Measurements from ENCODE around the gene BCL11A. TPM values are rescaled to one million over a fixed set of nuclear protein-coding genes. Genes with fewer than 3 reads are reported as not detected.

Gene BCL11A
- total RNA-seq, 1 donor from 2014 or later: 331 TPM

GRCh38 chr2:60519231-60519863 is 34.1 kb downstream of the BCL11A start:
- Mint-ChIP-seq H3K27me3 (no peaks in the 10 kb centered on the region), H3K4me1 (peaks cover 98% of the 10 kb centered on the region), H3K36me3 (ENCODE audit: low read depth) (peaks cover 87% of the 10 kb centered on the region)

GRCh38 chr2:60518567-60518966 is 34.9 kb downstream of the BCL11A start:
- H3K4me3 Mint-ChIP-seq: no peak overlapping the region
- no peaks in the 10 kb centered on the region for H3K9me3 Mint-ChIP-seq
- H3K27me3 Mint-ChIP-seq: no peaks in the 10 kb centered on the region
- peaks cover 97% of the 10 kb centered on the region for H3K4me1 Mint-ChIP-seq
- intact Hi-C loops (cut with micrococcal nuclease): loop anchor here (5.0 kb wide), 1 partner anchor 36 kb away; no protein-coding TSS in a partner anchor
- no peak for ATAC-seq (ENCODE audit: low read depth)
- H3K27ac Mint-ChIP-seq: peak overlapping the region; percentile 72
- CTCF ChIA-PET: interaction anchor here (1.4 kb wide), 1 partner anchor 168 kb away, joined by 3 read pairs; no protein-coding TSS in a partner anchor
- no peak for TF ChIP-seq CTCF (IDR thresholded peaks at IDR 0.05)
- POLR2A ChIA-PET: interaction anchor here (0.6 to 1.1 kb wide), 3 partner anchors 31 to 113 kb away, joined by 3 to 5 read pairs (median 3); no protein-coding TSS in a partner anchor
- DNase-seq: no peak
- peaks cover 82% of the 10 kb centered on the region for H3K36me3 Mint-ChIP-seq (ENCODE audit: low read depth)

More at GRCh38 chr2:60519231-60519863, 34.1 kb downstream of the BCL11A start:
- ATAC-seq (ENCODE audit: low read depth) (no peak), DNase-seq (no peak)
- intact Hi-C loops (cut with micrococcal nuclease): loop anchor here (5.0 kb wide), 1 partner anchor 37 kb away; no protein-coding TSS in a partner anchor
- no peak for TF ChIP-seq CTCF (IDR thresholded peaks at IDR 0.05)
- Mint-ChIP-seq H3K4me3 (no peak overlapping the region), H3K9me3 (no peaks in the 10 kb centered on the region), H3K27ac (peak overlapping the region; percentile 72)
- ChIA-PET POLR2A (interaction anchor here (1.1 kb wide), 1 partner anchor 80 kb away, joined by 3 read pairs; no protein-coding TSS in a partner anchor), CTCF (interaction anchor here (1.4 kb wide), 1 partner anchor 168 kb away, joined by 3 read pairs; no protein-coding TSS in a partner anchor)

GRCh38 chr2:60517446-60517845 is 36.0 kb downstream of the BCL11A start:
- Mint-ChIP-seq H3K27me3 (no peaks in the 10 kb centered on the region), H3K36me3 (ENCODE audit: low read depth) (peaks cover 81% of the 10 kb centered on the region), H3K9me3 (no peaks in the 10 kb centered on the region), H3K27ac (peak overlapping the region; percentile 91), H3K4me1 (peaks cover 97% of the 10 kb centered on the region), H3K4me3 (no peak overlapping the region)
- no peak for TF ChIP-seq CTCF (IDR thresholded peaks at IDR 0.05)
- ChIA-PET CTCF (interaction anchor here (2.3 kb wide), 1 partner anchor 78 kb away, joined by 5 read pairs; no protein-coding TSS in a partner anchor), POLR2A (interaction anchor here (0.6 to 3.8 kb wide), 5 partner anchors 10 to 138 kb away, joined by 5 to 30 read pairs (median 10); no protein-coding TSS in a partner anchor)
- DNase-seq (no peak), ATAC-seq (ENCODE audit: low read depth) (no peak)
- intact Hi-C loops (cut with micrococcal nuclease): loop anchor here (2.0 to 5.0 kb wide), 3 partner anchors 13 to 79 kb away; no protein-coding TSS in a partner anchor

GRCh38 chr2:60516826-60517225 is 36.6 kb downstream of the BCL11A start:
- ATAC-seq (ENCODE audit: low read depth) (no peak), DNase-seq (no peak)
- peak overlapping the region; percentile 68 for H3K4me3 Mint-ChIP-seq
- H3K27me3 Mint-ChIP-seq: no peaks in the 10 kb centered on the region
- CTCF ChIA-PET: interaction anchor here (2.3 kb wide), 1 partner anchor 77 kb away, joined by 5 read pairs; no protein-coding TSS in a partner anchor
- peaks cover 79% of the 10 kb centered on the region for H3K36me3 Mint-ChIP-seq (ENCODE audit: low read depth)
- intact Hi-C loops (cut with micrococcal nuclease): loop anchor here (1.0 to 5.0 kb wide), 5 partner anchors 7 to 78 kb away; no protein-coding TSS in a partner anchor
- H3K4me1 Mint-ChIP-seq: peaks cover 97% of the 10 kb centered on the region
- POLR2A ChIA-PET: interaction anchor here (0.6 to 3.8 kb wide), 15 partner anchors 10 to 628 kb away, joined by 3 to 30 read pairs (median 8); no protein-coding TSS in a partner anchor
- no peaks in the 10 kb centered on the region for H3K9me3 Mint-ChIP-seq
- no peak for TF ChIP-seq CTCF (IDR thresholded peaks at IDR 0.05)
- H3K27ac Mint-ChIP-seq: peak overlapping the region; percentile 91

GRCh38 chr2:60516383-60516811 is 37.1 kb downstream of the BCL11A start:
- Mint-ChIP-seq H3K4me3 (peak overlapping the region; percentile 68), H3K9me3 (no peaks in the 10 kb centered on the region), H3K27ac (peak overlapping the region; percentile 91), H3K4me1 (peaks cover 97% of the 10 kb centered on the region), H3K36me3 (ENCODE audit: low read depth) (peaks cover 79% of the 10 kb centered on the region), H3K27me3 (no peaks in the 10 kb centered on the region)
- ATAC-seq (ENCODE audit: low read depth) (no peak), DNase-seq (no peak)
- intact Hi-C loops (cut with micrococcal nuclease): loop anchor here (1.0 to 5.0 kb wide), 5 partner anchors 8 to 78 kb away; no protein-coding TSS in a partner anchor
- ChIA-PET POLR2A (interaction anchor here (0.6 to 3.8 kb wide), 20 partner anchors 9 to 628 kb away, joined by 3 to 30 read pairs (median 8); partner anchors contain the start of gene BCL11A), CTCF (interaction anchor here (2.3 kb wide), 1 partner anchor 77 kb away, joined by 5 read pairs; no protein-coding TSS in a partner anchor)
- TF ChIP-seq CTCF (IDR thresholded peaks at IDR 0.05): no peak

Data from activated B cell treated with CpG ODN at 0.5 μM for 24 hours (primary cell).